ENCODE measurements around the gene SULT2A1.

- TF ChIP-seq POLR2A (IDR thresholded peaks at IDR 0.05) (no peak), POLR2AphosphoS5 (IDR thresholded peaks at IDR 0.05) (no peak)
- TF ChIP-seq, protein P1, sequence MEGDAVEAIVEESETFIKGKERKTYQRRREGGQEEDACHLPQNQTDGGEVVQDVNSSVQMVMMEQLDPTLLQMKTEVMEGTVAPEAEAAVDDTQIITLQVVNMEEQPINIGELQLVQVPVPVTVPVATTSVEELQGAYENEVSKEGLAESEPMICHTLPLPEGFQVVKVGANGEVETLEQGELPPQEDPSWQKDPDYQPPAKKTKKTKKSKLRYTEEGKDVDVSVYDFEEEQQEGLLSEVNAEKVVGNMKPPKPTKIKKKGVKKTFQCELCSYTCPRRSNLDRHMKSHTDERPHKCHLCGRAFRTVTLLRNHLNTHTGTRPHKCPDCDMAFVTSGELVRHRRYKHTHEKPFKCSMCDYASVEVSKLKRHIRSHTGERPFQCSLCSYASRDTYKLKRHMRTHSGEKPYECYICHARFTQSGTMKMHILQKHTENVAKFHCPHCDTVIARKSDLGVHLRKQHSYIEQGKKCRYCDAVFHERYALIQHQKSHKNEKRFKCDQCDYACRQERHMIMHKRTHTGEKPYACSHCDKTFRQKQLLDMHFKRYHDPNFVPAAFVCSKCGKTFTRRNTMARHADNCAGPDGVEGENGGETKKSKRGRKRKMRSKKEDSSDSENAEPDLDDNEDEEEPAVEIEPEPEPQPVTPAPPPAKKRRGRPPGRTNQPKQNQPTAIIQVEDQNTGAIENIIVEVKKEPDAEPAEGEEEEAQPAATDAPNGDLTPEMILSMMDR (IDR thresholded peaks at IDR 0.05 in 8 of 11, conservative IDR thresholded peaks at IDR 0.05 in 3 of 11): no peak
Observed at GRCh38 chr19:47839913-47840312, 46.2 kb downstream of the SULT2A1 start.

Data from spleen (tissue), 7 donors.